COR-L47 (cell line): ENCODE measurements around the gene EHD4.
A peak's percentile ranks its signal among the peaks of the same experiment; 100 is the strongest.

ENCODE experiments used
- DNase-seq: peaks from one replicate; lab custom pipeline; 2025; lab: John Stamatoyannopoulos, UW

Gene EHD4

GRCh38 chr15:41895491-41895890, 76.9 kb downstream of the EHD4 start:
- DNase-seq, result no peak

GRCh38 chr15:41894791-41895463, 77.4 kb downstream of the EHD4 start:
- DNase-seq, result peak; percentile 51

GRCh38 chr15:41894251-41894790, 78.0 kb downstream of the EHD4 start:
- DNase-seq, result no peak

- DNase-seq, result no peak
These were observed 78.7 kb downstream of the EHD4 start, which contains the start of gene SPTBN5 for GRCh38 chr15:41893422-41894250. Gene SPTBN5 (minus strand): TSS chr15:41894053. CDS start chr15:41893497, 556 bp downstream.

- DNase-seq, result peak; percentile 20
These were observed 79.5 kb downstream of the EHD4 start for GRCh38 chr15:41892621-41893421.

GRCh38 chr15:41891946-41892345, 80.4 kb downstream of the EHD4 start:
- DNase-seq, result peak; percentile 94

GRCh38 chr15:41891226-41891625, 81.1 kb downstream of the EHD4 start:
- DNase-seq, result peak; percentile 35

- DNase-seq, result no peak
These were observed 82.2 kb downstream of the EHD4 start for GRCh38 chr15:41890050-41890690.

GRCh38 chr15:41888662-41889253, 83.6 kb downstream of the EHD4 start:
- no peak for DNase-seq

- DNase-seq, result no peak
These were observed 84.5 kb downstream of the EHD4 start for GRCh38 chr15:41887893-41888292.

GRCh38 chr15:41887161-41887560, 85.2 kb downstream of the EHD4 start:
- no peak for DNase-seq

- DNase-seq, result no peak
These were observed 85.6 kb downstream of the EHD4 start for GRCh38 chr15:41886741-41887140.

- DNase-seq, result no peak
These were observed 86.5 kb downstream of the EHD4 start for GRCh38 chr15:41885841-41886240.

- no peak for DNase-seq
These were observed 87.0 kb downstream of the EHD4 start for GRCh38 chr15:41885321-41885720.

- no peak for DNase-seq
These were observed 87.9 kb downstream of the EHD4 start for GRCh38 chr15:41884458-41884857.

- no peak for DNase-seq
These were observed 88.9 kb downstream of the EHD4 start for GRCh38 chr15:41883484-41883825.

- peak; percentile 19 for DNase-seq
These were observed 89.5 kb downstream of the EHD4 start for GRCh38 chr15:41882689-41883483.

- DNase-seq, result no peak
These were observed 90.3 kb downstream of the EHD4 start for GRCh38 chr15:41881920-41882688.

GRCh38 chr15:41881550-41881919, 90.8 kb downstream of the EHD4 start:
- DNase-seq, result no peak

GRCh38 chr15:41881086-41881485, 91.3 kb downstream of the EHD4 start:
- no peak for DNase-seq
